Measurements from ENCODE around the gene ZNF524.
"Not testable (repeated sequence)": the region's sequence is repeated elsewhere in the genome, so short reads cannot be mapped to it uniquely, and the experiment has no call there.

Gene ZNF524

DNA sequence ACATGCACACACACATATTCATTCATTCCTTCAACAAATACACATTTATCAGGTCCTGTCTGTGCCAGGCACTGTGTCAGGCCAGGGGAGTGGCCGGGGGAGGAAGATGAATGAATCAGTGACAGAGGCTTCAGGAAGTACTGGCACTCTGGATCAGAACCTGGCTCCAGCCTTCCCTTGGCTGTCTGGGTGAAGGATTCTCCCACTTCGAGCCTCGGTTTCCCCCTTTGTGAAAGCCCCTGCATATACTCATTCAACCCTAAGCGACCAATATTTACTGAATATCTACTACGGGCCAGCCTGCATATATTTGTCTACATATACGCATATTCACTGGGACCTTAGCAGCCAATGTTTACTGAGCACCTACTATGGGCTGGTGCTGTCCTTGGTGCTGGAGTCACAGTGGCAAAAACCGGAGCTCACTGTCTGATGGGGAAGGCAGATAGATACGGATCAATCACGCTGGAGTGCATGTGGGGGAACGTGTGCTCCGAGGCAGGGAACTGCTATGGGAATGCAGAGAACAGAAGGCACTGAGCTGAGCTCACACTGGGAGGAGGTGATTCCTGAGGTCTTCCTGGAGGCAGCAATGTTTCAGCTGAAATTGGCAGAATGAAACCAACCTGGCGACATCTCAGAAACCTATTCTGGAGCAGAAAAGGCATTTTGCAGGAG is 18.8 kb upstream of the ZNF524 start:
- no peak for DNase-seq (ENCODE audit: low read depth, low spot score)

DNA sequence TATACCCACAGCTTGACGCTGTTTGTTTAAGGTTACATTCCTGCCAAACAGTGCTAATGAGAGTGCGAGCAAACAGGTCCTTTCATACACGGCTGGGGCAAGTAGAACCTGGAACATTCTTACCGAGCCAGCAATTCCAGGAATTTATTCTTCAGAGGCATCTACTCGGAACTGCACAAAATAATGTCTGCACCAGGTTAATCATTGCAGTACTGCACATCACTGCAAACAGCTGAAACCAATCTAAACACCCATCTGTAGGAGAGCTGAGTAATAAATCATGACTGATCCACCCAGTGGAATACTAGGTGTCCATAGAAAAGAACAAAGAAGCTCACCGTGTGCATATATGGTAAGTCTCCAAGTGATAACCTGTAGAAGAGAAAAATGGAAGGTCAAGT is 18.3 kb upstream of the ZNF524 start:
- no peak for DNase-seq (ENCODE audit: low read depth, low spot score)

DNA sequence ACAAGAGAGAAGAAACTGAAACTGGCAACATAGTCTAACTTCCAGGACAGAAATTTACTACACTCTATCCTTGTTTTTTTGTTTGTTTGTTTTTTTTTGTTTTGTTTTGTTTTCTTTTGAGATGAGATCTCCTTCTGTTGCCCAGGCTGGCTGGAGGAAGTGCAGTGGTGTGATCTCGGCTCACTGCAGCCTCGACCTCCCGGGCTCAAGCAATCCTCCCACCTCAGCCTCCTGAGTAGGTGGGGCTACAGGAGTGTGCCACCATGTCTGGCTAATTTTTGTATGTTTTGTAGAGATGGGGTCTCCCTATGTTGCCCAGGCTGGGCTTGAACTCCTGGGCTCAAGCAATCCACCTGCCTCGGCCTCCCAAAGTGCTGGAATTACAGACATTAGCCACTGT is 17.8 kb upstream of the ZNF524 start:
- not testable (repeated sequence) for DNase-seq (ENCODE audit: low read depth, low spot score)

DNA sequence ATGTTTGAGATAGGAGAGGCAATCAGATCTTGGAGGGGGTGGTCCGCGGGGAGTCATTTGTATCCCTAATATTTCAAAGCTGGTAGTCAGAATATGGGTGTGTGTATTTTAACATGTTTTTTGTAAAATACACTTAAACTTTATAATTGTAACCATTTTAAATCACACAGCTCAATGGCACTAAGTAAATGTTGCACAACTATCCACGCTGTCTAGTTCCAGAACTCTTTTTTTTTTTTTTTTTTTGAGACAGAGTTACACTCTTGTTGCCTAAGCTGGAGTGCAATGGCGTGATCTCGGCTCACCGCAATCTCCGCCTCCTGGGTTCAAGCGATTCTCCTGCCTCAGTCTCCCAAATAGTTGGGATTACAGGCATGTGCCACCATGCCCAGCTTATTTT is 16.2 kb upstream of the ZNF524 start:
- DNase-seq (ENCODE audit: low read depth, low spot score), result not testable (repeated sequence)

DNA sequence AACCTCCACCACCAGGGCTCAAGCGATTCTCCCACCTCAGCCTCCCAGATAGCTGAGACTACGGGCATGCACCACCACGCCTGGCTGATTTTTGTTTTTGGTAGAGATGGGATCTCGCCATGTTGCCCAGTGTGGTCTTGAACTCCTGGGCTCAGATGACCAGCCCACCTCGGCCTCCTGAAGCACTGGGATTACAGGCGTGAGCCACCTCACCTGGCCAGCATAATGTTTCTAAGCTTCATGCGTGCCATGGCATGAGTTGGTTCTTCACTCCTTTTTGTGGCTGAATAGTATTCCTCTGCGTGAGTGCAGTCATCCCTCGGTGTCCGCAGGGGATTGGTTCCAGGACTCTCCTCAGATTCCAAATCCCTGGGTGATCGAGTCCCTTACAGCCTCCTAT is 15.2 kb upstream of the ZNF524 start:
- DNase-seq (ENCODE audit: low read depth, low spot score), result no peak

DNA sequence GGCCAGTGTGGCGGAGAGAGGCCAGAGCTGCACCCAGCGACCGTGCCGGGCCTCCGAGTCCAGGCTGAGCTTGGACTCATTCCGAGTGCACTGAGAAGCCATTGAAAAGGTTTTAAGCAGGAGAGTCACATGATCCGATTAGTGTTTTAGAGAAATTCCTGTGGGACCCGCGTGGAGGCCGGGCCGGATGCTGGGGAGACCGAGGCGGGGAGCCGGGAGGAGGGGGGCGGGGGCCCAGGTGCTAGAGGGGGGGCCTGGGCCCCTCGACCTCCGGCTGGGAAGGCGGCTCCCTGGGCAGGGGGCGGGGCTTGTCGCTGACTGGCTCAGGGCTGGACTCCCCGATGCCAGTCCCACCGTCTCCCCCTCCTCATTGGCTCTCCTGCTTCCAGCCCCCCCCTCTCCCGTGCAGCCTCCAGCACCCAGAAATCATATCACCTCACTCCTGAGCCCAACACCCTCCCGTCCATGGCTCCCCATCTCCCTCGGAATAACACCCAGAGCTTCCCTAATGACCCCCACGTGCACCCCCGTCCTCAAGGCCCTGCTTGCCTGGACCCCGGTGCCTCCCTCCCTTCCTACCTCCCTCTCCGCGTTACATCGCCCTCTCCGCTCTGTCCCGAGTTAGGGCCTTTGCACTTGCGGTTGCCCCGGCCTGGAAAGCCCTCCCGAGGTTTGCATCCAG is 14.3 kb upstream of the ZNF524 start:
- DNase-seq (ENCODE audit: low read depth, low spot score), result no peak

DNA sequence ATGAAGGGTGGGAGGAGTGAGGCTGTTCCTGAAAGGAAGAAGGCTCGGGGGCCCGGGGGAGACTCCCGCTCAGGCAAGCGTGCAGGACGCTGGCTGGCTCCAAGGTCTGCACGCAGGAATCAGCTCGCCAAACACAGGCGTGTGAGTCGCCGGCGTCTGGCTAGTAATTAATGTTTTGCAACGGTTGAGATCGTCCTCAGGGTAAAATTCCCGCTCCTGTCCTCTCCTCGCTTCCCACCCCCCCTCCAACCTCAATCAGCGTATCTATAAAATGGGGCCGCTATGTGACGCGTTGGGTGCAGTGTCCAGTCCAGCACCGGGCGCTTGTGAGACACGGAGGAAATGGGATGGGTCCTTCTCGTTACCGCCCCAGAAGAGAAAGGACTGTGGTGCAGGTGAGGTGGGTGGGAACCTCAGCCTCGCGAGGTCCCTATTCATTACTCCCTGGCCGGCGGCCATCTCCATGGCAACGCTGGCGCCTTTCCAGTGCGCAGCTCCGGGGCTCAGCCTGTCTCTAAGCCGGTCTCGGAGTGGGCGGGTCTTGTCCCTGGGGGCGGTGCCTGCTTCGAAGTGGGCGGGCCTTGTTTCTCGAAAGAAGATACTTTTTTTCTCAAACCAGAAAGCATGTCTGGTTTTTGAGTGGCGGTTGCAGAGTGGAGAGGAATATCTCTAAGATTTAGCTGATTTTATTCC is 13.0 kb upstream of the ZNF524 start:
- no peak for DNase-seq (ENCODE audit: low read depth, low spot score)

DNA sequence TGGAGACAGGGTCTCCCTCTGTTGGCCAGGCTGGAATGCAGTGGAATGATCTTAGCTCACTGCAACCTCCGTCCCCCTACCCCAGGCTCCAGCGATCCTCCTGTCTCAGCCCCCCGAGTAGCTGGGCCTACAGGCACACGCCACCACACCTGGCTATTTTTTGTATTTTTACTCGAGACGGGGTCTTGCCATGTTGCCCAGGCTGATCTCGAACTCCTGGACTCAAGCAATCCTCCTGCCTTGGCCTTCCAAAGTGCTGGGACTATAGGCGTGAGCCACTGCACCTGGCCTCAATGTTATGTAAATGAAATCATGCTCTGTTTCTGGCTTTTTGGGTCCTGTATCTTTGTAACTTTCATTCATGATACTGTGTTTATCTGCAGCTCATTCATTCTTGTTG is 11.3 kb upstream of the ZNF524 start:
- no peak for DNase-seq (ENCODE audit: low read depth, low spot score)

DNA sequence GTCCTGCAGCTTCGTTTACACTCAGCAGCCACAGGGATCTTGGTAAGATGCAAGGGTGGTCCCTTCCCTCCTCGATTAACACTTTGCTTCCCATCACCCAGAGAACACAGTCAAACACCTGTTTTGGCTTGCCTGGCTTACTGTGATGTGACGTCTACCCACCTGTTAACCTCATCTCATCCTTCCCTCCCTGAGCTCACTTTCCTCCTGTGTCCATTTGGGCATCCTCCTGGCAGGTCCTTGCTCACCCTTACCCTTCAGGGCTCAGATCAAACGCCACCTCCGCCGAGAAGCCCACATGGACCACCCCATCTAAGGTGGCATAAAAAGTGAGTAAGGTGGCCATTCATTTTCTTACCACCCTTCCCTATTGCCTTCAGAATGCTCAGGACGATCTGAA is 10.0 kb upstream of the ZNF524 start:
- no peak for DNase-seq (ENCODE audit: low read depth, low spot score)

DNA sequence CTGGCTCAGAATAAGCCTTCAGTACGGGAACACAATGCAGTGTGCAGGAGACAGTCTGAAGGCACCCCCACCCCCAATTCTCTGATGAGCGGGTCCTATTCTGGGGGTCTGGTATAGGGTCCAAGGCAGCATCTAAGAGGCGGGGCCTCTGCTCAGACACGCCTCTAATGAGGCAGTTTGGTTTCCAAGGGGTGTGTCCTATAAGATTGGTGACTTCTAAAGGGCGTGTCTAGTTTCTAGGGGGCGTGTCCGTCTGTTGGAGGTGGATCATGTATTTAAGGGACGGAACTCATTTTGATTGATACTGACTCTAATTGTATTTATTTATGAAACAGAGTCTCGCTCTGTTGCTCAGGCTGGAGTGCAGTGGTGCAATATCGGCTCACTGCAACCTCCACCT is 9.5 kb upstream of the ZNF524 start:
- DNase-seq (ENCODE audit: low read depth, low spot score), result no peak

DNA sequence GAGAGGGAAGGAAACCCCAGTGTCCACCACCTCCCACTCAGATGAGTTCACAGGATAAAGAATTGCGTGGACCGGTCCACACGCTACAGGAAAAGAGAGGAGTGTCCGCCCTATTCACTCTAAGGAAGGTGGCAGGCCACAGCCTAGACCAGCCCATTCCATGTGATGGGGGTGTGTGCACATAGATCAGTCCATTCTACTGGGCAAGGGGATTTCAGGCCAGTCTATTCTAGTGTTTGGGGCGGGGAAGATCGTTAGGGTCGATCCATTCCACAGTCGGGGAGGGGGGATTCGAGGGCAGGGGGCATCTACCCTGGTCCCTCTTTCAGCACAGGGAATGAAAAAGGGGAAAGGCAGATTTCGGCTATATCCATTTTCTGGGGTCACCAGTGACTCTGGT is 8.5 kb upstream of the ZNF524 start:
- DNase-seq (ENCODE audit: low read depth, low spot score), result no peak

DNA sequence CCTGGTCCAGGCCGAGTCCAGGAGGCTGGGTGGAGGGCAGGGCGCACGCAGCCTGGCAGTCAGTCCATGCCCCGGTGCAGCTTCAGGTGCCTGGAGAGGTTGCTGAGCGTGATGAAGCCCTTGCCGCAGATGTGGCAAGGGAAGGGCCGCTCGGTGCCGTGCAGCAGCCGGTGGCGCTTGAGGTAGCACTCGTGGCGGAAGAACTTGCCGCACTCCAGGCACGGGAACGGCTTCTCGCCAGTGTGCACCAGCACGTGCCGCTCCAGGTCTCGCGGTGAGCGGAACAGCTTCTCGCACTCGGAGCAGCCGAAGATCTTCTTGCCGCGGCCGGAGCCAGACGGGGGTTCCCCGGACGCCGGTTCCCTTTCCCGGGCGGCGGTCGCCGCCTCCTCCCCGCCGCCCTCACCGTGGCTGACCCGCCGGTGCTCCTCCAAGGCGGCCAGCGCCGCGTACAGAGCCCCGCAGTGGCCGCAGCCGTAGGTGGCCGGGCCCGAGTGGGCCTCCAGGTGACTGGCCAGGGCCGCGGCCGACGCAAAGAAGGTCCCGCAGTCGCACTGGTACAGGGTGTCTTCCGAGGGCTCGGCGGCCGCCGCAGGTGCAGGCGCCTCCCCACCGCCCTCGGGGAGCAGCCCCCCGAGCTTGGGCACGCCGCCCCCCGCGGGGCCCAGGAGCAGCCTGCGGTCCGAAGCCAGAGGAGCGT is 7.5 kb upstream of the ZNF524 start:
- DNase-seq (ENCODE audit: low read depth, low spot score), result no peak

DNA sequence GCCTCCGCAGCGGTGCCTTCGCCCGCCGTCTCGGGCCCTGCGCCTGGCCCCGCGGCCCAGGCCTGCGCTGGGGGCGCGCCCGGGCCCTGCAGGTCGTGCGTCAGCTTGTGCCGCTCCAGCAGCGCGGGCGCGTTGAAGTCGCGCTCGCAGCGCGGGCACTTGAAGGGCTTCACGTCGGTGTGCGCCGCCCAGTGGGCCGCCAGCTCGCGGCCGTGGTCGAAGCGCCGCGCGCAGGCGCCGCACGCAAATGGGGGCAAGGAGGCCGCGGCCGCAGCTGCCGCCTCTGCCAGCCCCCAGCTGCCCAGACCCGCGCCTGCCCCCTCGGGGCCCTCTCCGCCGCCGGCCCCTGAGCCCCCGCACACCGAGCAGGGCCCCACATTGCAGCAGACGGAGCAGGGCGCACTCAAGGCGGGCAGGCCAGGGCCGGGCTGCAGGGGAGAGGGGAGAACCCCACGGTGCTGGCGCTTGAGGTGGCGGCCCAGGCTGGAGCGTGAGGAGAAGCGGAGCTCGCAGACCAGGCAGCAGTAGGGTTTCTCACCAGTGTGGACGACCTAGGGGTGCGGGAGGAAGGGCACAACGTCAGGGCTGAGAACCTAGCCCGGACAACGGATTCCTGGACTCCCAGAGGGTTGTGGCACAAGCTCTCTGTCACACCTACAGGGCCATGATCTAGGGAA is 6.9 kb upstream of the ZNF524 start:
- DNase-seq (ENCODE audit: low read depth, low spot score), result no peak

DNA sequence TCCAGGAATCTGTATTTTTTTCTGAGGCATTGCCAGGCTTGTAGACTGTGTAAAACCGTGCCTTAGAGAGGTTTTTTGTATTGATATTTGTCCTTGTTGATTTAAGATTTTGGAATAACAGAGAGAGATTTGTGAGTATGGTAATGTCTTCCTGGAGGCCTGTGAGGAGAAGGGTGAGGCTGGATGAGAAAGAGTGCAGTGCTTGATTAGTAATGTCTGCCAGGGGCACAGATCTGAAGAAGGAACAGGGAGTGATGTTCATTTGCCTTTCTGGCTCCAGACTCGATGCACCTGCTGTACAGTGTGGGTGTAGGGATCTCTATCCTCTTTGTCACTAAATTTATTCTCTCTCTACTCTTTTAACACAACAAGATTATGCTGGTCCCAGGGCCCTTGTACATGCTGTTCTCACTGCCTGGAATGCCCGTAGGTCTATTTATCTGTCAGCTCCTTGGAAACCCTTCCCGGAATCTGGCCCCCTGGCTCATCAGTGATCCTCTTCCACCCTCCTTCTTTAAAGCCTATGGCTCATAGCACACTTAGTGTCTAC is 5.0 kb upstream of the ZNF524 start:
- DNase-seq (ENCODE audit: low read depth, low spot score), result no peak

DNA sequence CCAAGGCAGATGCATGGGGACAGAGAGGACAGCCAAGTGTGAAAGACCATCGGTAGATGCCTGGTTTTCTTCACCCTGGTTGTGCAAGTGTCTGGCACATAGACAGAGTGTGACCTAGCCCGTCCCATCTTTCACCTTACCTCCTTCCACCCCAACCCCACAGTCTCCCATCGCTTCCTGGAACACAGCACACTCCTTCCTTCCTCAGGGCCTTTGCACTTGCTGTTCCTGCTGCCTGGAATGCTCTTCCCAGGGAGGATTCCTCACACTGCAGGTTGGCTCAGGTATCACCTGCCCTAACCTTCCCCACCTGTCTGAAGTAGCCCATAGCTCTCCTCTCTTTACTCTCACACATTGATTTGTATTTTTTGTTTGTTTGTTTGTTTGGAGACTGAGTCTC is 3.8 kb upstream of the ZNF524 start:
- DNase-seq (ENCODE audit: low read depth, low spot score), result no peak

DNA sequence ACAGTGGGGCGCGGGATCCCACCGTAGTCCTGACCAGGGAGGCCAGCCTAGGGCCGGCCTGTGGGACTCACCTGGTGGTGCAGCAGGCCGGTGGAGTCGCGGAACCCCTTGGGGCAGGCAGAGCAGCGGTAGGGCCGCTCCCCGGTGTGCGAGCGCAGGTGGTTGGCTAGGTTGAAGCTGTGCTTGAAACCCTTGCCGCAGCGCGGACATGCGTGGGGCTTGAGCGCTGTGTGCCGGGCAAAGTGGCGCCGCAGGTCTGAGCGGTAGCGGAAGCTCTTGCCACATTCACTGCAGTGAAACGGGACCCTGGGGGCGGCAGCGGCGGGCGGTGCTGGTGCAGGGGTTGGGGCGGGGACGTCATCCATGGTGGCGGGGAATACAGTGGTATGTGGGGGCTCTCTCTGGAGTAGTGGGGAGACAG is 2.6 kb upstream of the ZNF524 start:
- DNase-seq (ENCODE audit: low read depth, low spot score), result no peak

DNA sequence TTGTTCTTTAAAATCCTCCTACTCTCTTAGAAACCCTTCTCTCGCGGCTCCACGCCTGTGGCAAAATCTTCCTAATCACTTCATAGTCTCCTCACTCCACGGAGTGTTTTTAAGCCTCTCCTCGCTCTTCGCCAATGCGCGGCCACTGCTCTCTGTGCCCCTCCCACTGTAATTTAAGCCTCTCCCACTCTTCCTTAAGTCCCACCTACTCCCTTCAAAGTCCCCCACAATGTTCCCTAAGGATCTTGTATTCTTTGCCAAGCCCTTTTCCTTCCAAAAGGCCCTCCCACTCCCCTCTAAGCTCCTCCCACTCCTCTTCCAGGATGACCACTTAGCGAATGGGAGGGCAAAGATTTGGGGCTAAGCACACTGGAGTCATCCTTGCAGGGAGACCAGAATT is 2.1 kb upstream of the ZNF524 start:
- DNase-seq (ENCODE audit: low read depth, low spot score), result no peak

DNA sequence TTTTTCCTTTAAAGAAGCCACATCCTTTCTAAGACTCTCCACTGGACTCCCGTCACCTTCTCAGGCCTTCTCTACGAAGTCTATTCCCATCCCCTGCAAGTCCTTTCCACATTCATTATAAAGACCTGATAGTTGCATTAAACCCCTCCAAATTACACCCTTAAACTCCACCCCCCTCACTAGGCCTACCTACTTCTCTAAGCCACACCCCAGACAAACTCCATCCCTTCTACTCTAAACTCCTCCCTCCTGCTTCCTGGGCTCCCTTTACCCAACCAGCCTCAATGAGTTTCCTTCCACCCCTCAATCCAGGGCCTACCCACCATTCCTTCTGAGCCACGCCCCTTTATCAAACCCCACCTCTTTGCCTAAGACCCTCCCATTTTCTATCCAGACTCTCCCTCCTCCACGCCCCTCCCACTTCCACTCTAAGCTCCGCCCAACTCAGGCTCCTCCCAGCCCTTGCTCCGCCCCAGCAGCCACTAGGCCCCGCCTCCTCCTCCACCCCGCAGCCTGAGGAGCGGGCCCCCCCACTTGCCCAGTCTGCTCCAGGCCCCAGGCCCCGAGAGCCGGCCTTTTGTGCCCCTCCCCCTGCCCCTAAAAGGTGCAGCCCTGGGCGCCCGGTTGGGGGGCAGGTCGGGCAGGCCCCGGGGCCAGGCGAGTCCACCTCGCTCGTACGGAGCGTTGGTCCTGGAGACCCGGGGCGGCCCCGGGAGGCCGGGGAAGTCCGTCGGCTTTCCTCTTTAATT is 1.2 kb upstream of the ZNF524 start:
- DNase-seq (ENCODE audit: low read depth, low spot score), result no peak

DNA sequence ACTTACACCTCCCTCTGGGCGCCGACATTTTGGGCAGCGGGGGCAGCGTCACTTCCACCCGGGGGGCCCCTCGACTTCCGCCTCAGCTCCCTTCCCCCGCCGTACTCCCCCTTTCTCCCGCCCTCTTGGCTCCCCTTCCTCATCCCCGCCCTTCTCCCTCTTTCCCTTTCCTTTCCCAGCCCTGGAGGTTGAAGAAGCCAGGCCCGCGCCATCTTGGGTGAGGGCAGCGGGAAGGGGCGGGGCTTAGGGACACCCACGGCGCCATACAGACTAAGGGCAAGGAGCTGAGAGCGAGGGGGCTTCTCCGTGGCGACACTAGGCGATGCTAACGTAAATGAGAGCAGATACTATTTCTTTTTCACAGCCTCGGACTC is 633 bp upstream of the ZNF524 start, which contains the start of gene FIZ1:
Gene FIZ1 (minus strand): TSS at position 50 of the 374 bp plus-strand sequence. CDS start 1,652 bp downstream, outside the sequence.
- no peak for DNase-seq (ENCODE audit: low read depth, low spot score)

DNA sequence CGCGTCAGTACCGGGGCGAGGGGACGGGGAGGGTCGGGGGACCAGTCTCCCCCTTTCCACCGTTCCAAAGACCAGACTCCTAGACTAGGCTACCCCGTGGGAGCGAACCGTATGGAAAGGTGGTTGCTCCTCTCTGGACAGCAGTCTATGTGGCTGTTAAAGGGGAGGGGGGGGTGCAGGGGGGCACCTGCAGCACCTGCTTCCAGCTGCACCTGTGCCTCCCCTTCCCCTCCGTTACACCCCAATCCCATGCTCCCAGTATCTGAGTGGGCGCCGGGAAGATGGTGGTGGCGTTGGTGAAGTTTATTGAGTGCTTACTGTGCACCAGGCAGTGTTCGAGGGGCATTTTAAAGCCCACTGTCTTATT is 557 bp downstream of the ZNF524 start:
- no peak for DNase-seq (ENCODE audit: low read depth, low spot score)

DNA sequence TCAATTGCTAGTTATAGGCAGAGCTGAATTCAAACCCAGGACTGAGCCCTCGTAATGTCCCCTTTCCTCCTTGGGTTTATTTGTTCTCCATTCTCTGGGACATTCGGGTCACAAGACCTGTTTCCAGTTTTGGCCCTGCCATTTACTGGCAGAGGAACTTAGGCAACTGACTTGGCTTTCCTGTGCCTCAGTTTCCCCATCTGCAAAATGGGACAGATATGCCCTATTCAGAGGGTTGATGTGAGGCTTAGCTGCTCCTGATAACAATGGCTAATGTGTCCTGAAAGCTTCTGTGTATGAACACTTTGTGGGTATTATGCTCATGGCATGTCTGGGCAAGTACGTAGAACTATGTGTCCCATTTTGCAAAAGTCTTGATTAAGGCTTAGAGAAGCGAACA is 996 bp downstream of the ZNF524 start:
- no peak for DNase-seq (ENCODE audit: low read depth, low spot score)
